HG03342 (cell line): ENCODE measurements around the gene SIGLEC11.
"Not testable (repeated sequence)": the region's sequence is repeated elsewhere in the genome, so short reads cannot be mapped to it uniquely, and the experiment has no call there.

Source experiments
- ATAC-seq: cut with Tn5 transposase; IDR thresholded peaks from one replicate; pipeline ENCODE4 v1.9.1; 2021; ENCODE audit warnings: mild to moderate bottlenecking, moderate library complexity; ENCODE audit not compliant: unreplicated experiment

The SIGLEC11 gene

GRCh38 chr19:49960980-49961379 is at the start of gene SIGLEC11:
Gene SIGLEC11 (minus strand): TSS chr19:49961172. CDS start chr19:49961081, 91 bp downstream.
- ATAC-seq, result not testable (repeated sequence)

GRCh38 chr19:50008532-50008931 is 47.6 kb upstream of the SIGLEC11 start:
- no peak for ATAC-seq

- no peak for ATAC-seq
Measured at GRCh38 chr19:50007947-50008346, 47.0 kb upstream of the SIGLEC11 start.

- ATAC-seq, result no peak
Measured at GRCh38 chr19:50007170-50007569, 46.2 kb upstream of the SIGLEC11 start.

- no peak for ATAC-seq
Measured at GRCh38 chr19:50005428-50005827, 44.5 kb upstream of the SIGLEC11 start.

GRCh38 chr19:50003810-50004419 is 42.9 kb upstream of the SIGLEC11 start:
- no peak for ATAC-seq

- ATAC-seq, result no peak
Measured at GRCh38 chr19:50003254-50003788, 42.3 kb upstream of the SIGLEC11 start.

- ATAC-seq, result no peak
Measured at GRCh38 chr19:50002386-50002960, 41.5 kb upstream of the SIGLEC11 start.

- no peak for ATAC-seq
Measured at GRCh38 chr19:50001775-50002174, 40.8 kb upstream of the SIGLEC11 start.

GRCh38 chr19:50000841-50001557 is 40.0 kb upstream of the SIGLEC11 start:
- no peak for ATAC-seq

GRCh38 chr19:50000038-50000840 is 39.3 kb upstream of the SIGLEC11 start:
- no peak for ATAC-seq

- ATAC-seq, result no peak
Measured at GRCh38 chr19:49999371-50000010, 38.5 kb upstream of the SIGLEC11 start.

- no peak for ATAC-seq
Measured at GRCh38 chr19:49997709-49998108, 36.7 kb upstream of the SIGLEC11 start.

- ATAC-seq, result no peak
Measured at GRCh38 chr19:49988433-49988832, 27.5 kb upstream of the SIGLEC11 start.

GRCh38 chr19:49988007-49988406 is 27.0 kb upstream of the SIGLEC11 start:
- no peak for ATAC-seq

GRCh38 chr19:49987159-49987698 is 26.3 kb upstream of the SIGLEC11 start:
- no peak for ATAC-seq

- no peak for ATAC-seq
Measured at GRCh38 chr19:49986354-49986753, 25.4 kb upstream of the SIGLEC11 start.

- ATAC-seq, result no peak
Measured at GRCh38 chr19:49985871-49986270, 24.9 kb upstream of the SIGLEC11 start.

GRCh38 chr19:49984491-49984890 is 23.5 kb upstream of the SIGLEC11 start:
- ATAC-seq, result no peak

- ATAC-seq, result no peak
Measured at GRCh38 chr19:49983645-49984229, 22.8 kb upstream of the SIGLEC11 start.
